ENCODE results near the gene DPP3. TPM values are rescaled to one million over a fixed set of nuclear protein-coding genes. Genes with fewer than 3 reads are reported as not detected.

DPP3 gene
- total and polyA plus RNA-seq, 12 donors = 23.6 to 70.9 (median 33.5) TPM

GRCh38 chr11:66524304-66525040 lies 44.2 kb downstream of the DPP3 start:
- intact Hi-C loops (cut with DNase I) = no loop called here
- WGBS, 4 donors = 88 to 95% (median 90%) methylated on average over 10 of the region's 10 CpGs
- no peak overlapping the region for H3K4me3 ChIP-seq
- no peak for DNase-seq
- peaks cover 0 to 38% of the 10 kb centered on the region in 2 donors for H3K36me3 ChIP-seq (replicated peaks in 1 of 2)
- no peaks in the 10 kb centered on the region for H3K27me3 ChIP-seq
- H3K4me1 ChIP-seq (replicated peaks in 1 of 2) = no peaks in the 10 kb centered on the region
- H3K27ac ChIP-seq = no peak overlapping the region
- TF ChIP-seq POLR2A (IDR thresholded peaks at IDR 0.05) = no peak
- TF ChIP-seq CTCF (IDR thresholded peaks at IDR 0.05) = no peak
- H3K9me3 ChIP-seq (replicated peaks in 1 of 3) = no peaks in the 10 kb centered on the region

- Histone ChIP-seq H3K36me3 (replicated peaks in 1 of 2) (no peaks in the 10 kb centered on the region), H3K4me3 (no peak overlapping the region), H3K4me1 (replicated peaks in 1 of 2) (no peaks in the 10 kb centered on the region), H3K27ac (no peak overlapping the region), H3K27me3 (no peaks in the 10 kb centered on the region), H3K9me3 (replicated peaks in 1 of 3) (no peaks in the 10 kb centered on the region)
- WGBS, 4 donors = 81 to 84% (median 83%) methylated on average over 10 of the region's 10 CpGs
- DNase-seq = no peak
- no peak for TF ChIP-seq CTCF (IDR thresholded peaks at IDR 0.05)
- no peak for TF ChIP-seq POLR2A (IDR thresholded peaks at IDR 0.05)
- intact Hi-C loops (cut with DNase I) = no loop called here
These were observed 48.8 kb downstream of the DPP3 start for GRCh38 chr11:66529069-66529468.

- TF ChIP-seq CTCF (IDR thresholded peaks at IDR 0.05) (no peak), POLR2A (IDR thresholded peaks at IDR 0.05) (no peak)
- H3K4me1 ChIP-seq (replicated peaks in 1 of 2) = no peaks in the 10 kb centered on the region
- H3K9me3 ChIP-seq (replicated peaks in 1 of 3) = no peaks in the 10 kb centered on the region
- no peaks in the 10 kb centered on the region for H3K27me3 ChIP-seq
- intact Hi-C loops (cut with DNase I) = no loop called here
- WGBS, 4 donors = 83 to 93% (median 91%) methylated on average over 2 to 13 of the region's 13 CpGs
- no peak overlapping the region for H3K4me3 ChIP-seq
- DNase-seq = no peak
- H3K27ac ChIP-seq = no peak overlapping the region
- no peaks in the 10 kb centered on the region for H3K36me3 ChIP-seq (replicated peaks in 1 of 2)
These were observed 49.4 kb downstream of the DPP3 start for GRCh38 chr11:66529655-66530054.

- intact Hi-C loops (cut with DNase I) = no loop called here
- Histone ChIP-seq H3K27ac (no peak overlapping the region), H3K4me3 (no peak overlapping the region), H3K4me1 (replicated peaks in 1 of 2) (no peaks in the 10 kb centered on the region), H3K36me3 (replicated peaks in 1 of 2) (peaks cover 0 to 4% of the 10 kb centered on the region in 2 donors), H3K27me3 (no peaks in the 10 kb centered on the region), H3K9me3 (replicated peaks in 1 of 3) (no peaks in the 10 kb centered on the region)
- WGBS, 4 donors = 82 to 97% (median 90%) methylated on average over 5 to 10 of the region's 10 CpGs
- TF ChIP-seq CTCF (IDR thresholded peaks at IDR 0.05) (no peak), POLR2A (IDR thresholded peaks at IDR 0.05) (no peak)
- no peak for DNase-seq
These were observed 50.9 kb downstream of the DPP3 start for GRCh38 chr11:66530927-66531709.

All from adrenal gland (tissue), 12 donors.